ENCODE measurements around the gene SLC6A14. TPM values are rescaled to one million over a fixed set of nuclear protein-coding genes. Genes with fewer than 3 reads are reported as not detected.

SLC6A14 gene
- 1 to 10 TPM in 1 of 3 donors, under 1 TPM in 2; 0.17 to 2.1 (median 0.28) TPM for total RNA-seq
- long read RNA-seq, donor 1, partial matches to known transcripts: 1 of 1 reads
- long read RNA-seq, donor 1, other reads (novel, unspliced or antisense): 0 of 1 reads
- long read RNA-seq, donor 2: 0 reads

DNA sequence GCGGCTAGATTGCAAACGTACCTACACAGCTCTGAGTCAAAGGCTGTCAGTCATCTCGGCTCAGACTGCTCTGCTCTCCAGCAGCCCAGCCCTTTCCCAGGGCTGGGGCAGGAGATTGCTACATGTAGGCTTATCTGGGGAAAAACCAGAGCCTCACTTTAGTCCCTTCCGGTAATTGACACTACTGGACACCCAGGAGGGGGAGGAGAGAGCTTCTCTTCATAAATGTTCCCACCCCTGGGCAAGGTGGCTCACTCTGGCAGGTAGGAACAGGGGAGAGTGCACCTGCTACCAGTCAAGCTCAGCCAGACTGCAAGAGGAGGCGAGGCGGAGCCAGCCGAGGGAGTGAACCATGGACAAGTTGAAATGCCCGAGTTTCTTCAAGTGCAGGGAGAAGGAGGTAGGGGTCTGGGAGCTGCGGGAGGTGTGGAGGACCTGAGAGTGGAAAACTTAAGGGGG, at the start of gene SLC6A14:
Gene SLC6A14, plus strand, starts transcription at position 249 of the 459 bp plus-strand sequence. Its CDS starts 104 bp downstream, at position 353.
- TF ChIP-seq, protein P1, sequence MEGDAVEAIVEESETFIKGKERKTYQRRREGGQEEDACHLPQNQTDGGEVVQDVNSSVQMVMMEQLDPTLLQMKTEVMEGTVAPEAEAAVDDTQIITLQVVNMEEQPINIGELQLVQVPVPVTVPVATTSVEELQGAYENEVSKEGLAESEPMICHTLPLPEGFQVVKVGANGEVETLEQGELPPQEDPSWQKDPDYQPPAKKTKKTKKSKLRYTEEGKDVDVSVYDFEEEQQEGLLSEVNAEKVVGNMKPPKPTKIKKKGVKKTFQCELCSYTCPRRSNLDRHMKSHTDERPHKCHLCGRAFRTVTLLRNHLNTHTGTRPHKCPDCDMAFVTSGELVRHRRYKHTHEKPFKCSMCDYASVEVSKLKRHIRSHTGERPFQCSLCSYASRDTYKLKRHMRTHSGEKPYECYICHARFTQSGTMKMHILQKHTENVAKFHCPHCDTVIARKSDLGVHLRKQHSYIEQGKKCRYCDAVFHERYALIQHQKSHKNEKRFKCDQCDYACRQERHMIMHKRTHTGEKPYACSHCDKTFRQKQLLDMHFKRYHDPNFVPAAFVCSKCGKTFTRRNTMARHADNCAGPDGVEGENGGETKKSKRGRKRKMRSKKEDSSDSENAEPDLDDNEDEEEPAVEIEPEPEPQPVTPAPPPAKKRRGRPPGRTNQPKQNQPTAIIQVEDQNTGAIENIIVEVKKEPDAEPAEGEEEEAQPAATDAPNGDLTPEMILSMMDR (IDR thresholded peaks at IDR 0.05): no peak
- intact Hi-C loops (cut with DNase I, micrococcal nuclease): no loop called here
- Histone ChIP-seq H3K9me3 (no peaks in the 10 kb centered on the region), H3K4me1 (ENCODE audit: low read depth) (no peaks in the 10 kb centered on the region), H3K36me3 (ENCODE audit: low read depth) (no peaks in the 10 kb centered on the region), H3K4me3 (no peak within 1 kb of the TSS)
- peak; percentile 96 for ATAC-seq
- DNase-seq: peak; percentile 19 to 49 (median 23)

DNA sequence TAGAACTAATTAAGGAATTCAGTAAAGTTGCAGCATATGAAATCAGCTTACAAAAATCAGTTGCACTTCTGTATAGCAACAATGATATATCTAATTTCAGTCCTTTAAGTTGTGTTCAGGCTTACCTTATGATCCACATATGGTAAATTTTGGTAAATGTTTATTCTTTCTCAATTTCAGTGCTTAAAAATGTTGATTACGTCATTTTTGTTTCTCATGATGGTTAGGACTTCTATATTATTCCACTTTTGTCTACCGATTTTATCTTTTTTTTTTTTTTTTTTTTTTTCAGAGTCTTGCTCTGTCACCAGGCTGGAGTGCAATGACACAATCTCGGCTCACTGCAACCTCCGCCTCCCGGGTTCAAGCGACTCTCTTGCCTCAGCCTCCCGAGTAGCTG, 40.7 kb upstream of the SLC6A14 start:
- Histone ChIP-seq H3K4me1 (ENCODE audit: low read depth) (no peaks in the 10 kb centered on the region), H3K36me3 (ENCODE audit: low read depth) (no peaks in the 10 kb centered on the region), H3K9me3 (no peaks in the 10 kb centered on the region), H3K4me3 (no peak overlapping the region)
- ATAC-seq: no peak
- intact Hi-C loops (cut with DNase I, micrococcal nuclease): no loop called here
- no peak for DNase-seq
- TF ChIP-seq, protein P1 (IDR thresholded peaks at IDR 0.05): no peak

- Histone ChIP-seq H3K36me3 (ENCODE audit: low read depth) (no peaks in the 10 kb centered on the region), H3K9me3 (no peaks in the 10 kb centered on the region), H3K4me3 (no peak overlapping the region), H3K4me1 (ENCODE audit: low read depth) (no peaks in the 10 kb centered on the region)
- intact Hi-C loops (cut with DNase I, micrococcal nuclease): no loop called here
- DNase-seq: no peak
- TF ChIP-seq, protein P1 (IDR thresholded peaks at IDR 0.05): no peak
- no peak for ATAC-seq
These were observed 36.7 kb upstream of the SLC6A14 start for GRCh38 chrX:116399681-116400080.

DNA sequence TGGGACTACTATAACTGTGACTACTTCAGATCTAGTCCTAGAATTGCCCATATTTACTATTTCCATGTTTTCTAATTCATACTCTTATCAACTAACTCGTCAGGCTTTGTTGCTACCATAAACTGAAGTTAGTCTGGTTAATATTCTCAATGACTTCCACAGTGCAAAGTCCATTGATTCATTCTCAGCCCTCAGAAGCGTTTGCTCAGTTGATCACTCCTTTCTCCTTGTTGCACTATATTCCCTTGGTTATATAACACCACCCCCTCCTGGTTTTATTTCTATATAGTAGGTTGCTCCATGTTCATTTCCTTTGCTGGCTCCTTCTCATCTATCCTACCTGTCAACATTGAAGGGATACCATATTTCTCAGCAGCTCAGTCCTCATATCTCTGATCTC, 27.2 kb upstream of the SLC6A14 start:
- intact Hi-C loops (cut with DNase I, micrococcal nuclease): no loop called here
- Histone ChIP-seq H3K9me3 (no peaks in the 10 kb centered on the region), H3K4me3 (no peak overlapping the region), H3K4me1 (ENCODE audit: low read depth) (no peaks in the 10 kb centered on the region), H3K36me3 (ENCODE audit: low read depth) (no peaks in the 10 kb centered on the region)
- TF ChIP-seq, protein P1 (IDR thresholded peaks at IDR 0.05): no peak
- peak in 1 of 3 donors; percentile 2 for DNase-seq
- ATAC-seq: peak; percentile 89

DNA sequence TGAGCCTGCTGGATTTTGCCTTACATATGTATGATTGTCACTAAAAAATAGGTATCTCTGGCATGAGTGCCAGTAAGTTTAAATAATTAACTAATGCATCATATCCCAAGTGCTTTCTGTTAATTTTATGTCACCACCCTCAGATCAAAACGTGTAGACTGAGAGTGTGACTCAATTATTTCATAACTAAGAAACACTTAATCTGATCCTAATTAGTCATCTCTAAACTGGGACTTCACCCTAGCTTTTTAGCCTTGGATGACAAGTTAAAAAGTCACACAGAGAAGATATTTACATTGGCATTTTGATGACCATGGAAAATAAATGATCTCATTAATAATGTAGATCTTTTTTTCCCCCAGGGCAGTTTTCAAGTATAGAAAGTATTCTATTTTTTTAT, 23.1 kb upstream of the SLC6A14 start:
- Histone ChIP-seq H3K9me3 (no peaks in the 10 kb centered on the region), H3K4me1 (ENCODE audit: low read depth) (no peaks in the 10 kb centered on the region), H3K36me3 (ENCODE audit: low read depth) (no peaks in the 10 kb centered on the region), H3K4me3 (no peak overlapping the region)
- TF ChIP-seq, protein P1 (IDR thresholded peaks at IDR 0.05): no peak
- no peak for DNase-seq
- intact Hi-C loops (cut with DNase I, micrococcal nuclease): no loop called here
- ATAC-seq: no peak

- Histone ChIP-seq H3K4me1 (ENCODE audit: low read depth) (no peaks in the 10 kb centered on the region), H3K36me3 (ENCODE audit: low read depth) (no peaks in the 10 kb centered on the region), H3K9me3 (no peaks in the 10 kb centered on the region), H3K4me3 (no peak overlapping the region)
- TF ChIP-seq, protein P1 (IDR thresholded peaks at IDR 0.05): no peak
- intact Hi-C loops (cut with DNase I, micrococcal nuclease): no loop called here
- DNase-seq (peak in 1 of 3 donors; percentile 3), ATAC-seq (no peak)
These were observed 19.2 kb upstream of the SLC6A14 start for GRCh38 chrX:116417214-116417613.

Data from mucosa of descending colon (tissue), 3 donors.